ENCODE data around the gene ITGA5. TPM values are rescaled to one million over a fixed set of nuclear protein-coding genes. Genes with fewer than 3 reads are reported as not detected.

Gene ITGA5
- total and polyA plus RNA-seq, 10 donors: 7.0 to 44.9 (median 28.2) TPM

GRCh38 chr12:54378796-54379397 lies 40.2 kb downstream of the ITGA5 start:
- peaks cover 2 to 69% (median 20%) of the 10 kb centered on the region in 6 donors for H3K4me1 ChIP-seq
- DNase-seq: peak; percentile 81
- no peaks in the 10 kb centered on the region for H3K9me3 ChIP-seq
- 47 to 61% (median 57%) methylated on average over 33 to 49 of the region's 49 CpGs for WGBS, 5 donors
- no peak for TF ChIP-seq POLR2AphosphoS5 (IDR thresholded peaks at IDR 0.05)
- TF ChIP-seq POLR2A (IDR thresholded peaks at IDR 0.05): no peak
- no peak for TF ChIP-seq CTCF (IDR thresholded peaks at IDR 0.05 in 8 of 11, conservative IDR thresholded peaks at IDR 0.05 in 3 of 11)
- H3K27ac ChIP-seq: peak overlapping the region in 4 of 8 donors; percentile 12 to 52 (median 24)
- H3K4me3 ChIP-seq: peak overlapping the region in 6 of 8 donors; percentile 23 to 65 (median 32)
- H3K27me3 ChIP-seq (replicated peaks in 1 of 7): no peaks in the 10 kb centered on the region
- peaks cover 0 to under 1% (median 0%) of the 10 kb centered on the region in 6 donors for H3K36me3 ChIP-seq
- intact Hi-C loops (cut with DNase I; ENCODE audit: low total_unique reads): no loop called here

GRCh38 chr12:54377797-54378515 lies 41.1 kb downstream of the ITGA5 start:
- no peak overlapping the region for H3K27ac ChIP-seq
- no peaks in the 10 kb centered on the region for H3K27me3 ChIP-seq (replicated peaks in 1 of 7)
- H3K4me3 ChIP-seq: no peak overlapping the region
- 78 to 93% (median 83%) methylated on average over 5 to 6 of the region's 6 CpGs for WGBS, 5 donors
- intact Hi-C loops (cut with DNase I; ENCODE audit: low total_unique reads): no loop called here
- no peaks in the 10 kb centered on the region for H3K9me3 ChIP-seq
- peaks cover 0 to 60% (median 17%) of the 10 kb centered on the region in 6 donors for H3K4me1 ChIP-seq
- H3K36me3 ChIP-seq: peaks cover 0 to 9% (median 0%) of the 10 kb centered on the region in 6 donors
- DNase-seq: no peak
- TF ChIP-seq CTCF (IDR thresholded peaks at IDR 0.05 in 8 of 11, conservative IDR thresholded peaks at IDR 0.05 in 3 of 11) (no peak), POLR2A (IDR thresholded peaks at IDR 0.05) (no peak), POLR2AphosphoS5 (IDR thresholded peaks at IDR 0.05) (no peak)

GRCh38 chr12:54377007-54377406 lies 42.1 kb downstream of the ITGA5 start:
- intact Hi-C loops (cut with DNase I; ENCODE audit: low total_unique reads): no loop called here
- 71 to 89% (median 80%) methylated on average over 2 of the region's 2 CpGs for WGBS, 5 donors
- DNase-seq: no peak
- no peaks in the 10 kb centered on the region for H3K9me3 ChIP-seq
- no peak for TF ChIP-seq CTCF (IDR thresholded peaks at IDR 0.05 in 8 of 11, conservative IDR thresholded peaks at IDR 0.05 in 3 of 11)
- TF ChIP-seq POLR2AphosphoS5 (IDR thresholded peaks at IDR 0.05): no peak
- no peak for TF ChIP-seq POLR2A (IDR thresholded peaks at IDR 0.05)
- H3K4me1 ChIP-seq: peaks cover under 1 to 60% (median 20%) of the 10 kb centered on the region in 6 donors
- no peaks in the 10 kb centered on the region for H3K27me3 ChIP-seq (replicated peaks in 1 of 7)
- peaks cover 0 to 16% (median 0%) of the 10 kb centered on the region in 6 donors for H3K36me3 ChIP-seq
- no peak overlapping the region for H3K4me3 ChIP-seq
- H3K27ac ChIP-seq: no peak overlapping the region

GRCh38 chr12:54376596-54376995 lies 42.5 kb downstream of the ITGA5 start:
- no peaks in the 10 kb centered on the region for H3K9me3 ChIP-seq
- TF ChIP-seq POLR2AphosphoS5 (IDR thresholded peaks at IDR 0.05) (no peak), POLR2A (IDR thresholded peaks at IDR 0.05) (no peak), CTCF (IDR thresholded peaks at IDR 0.05 in 8 of 11, conservative IDR thresholded peaks at IDR 0.05 in 3 of 11) (no peak)
- H3K4me1 ChIP-seq: peaks cover 5 to 61% (median 23%) of the 10 kb centered on the region in 6 donors
- 76 to 93% (median 85%) methylated on average over 4 of the region's 4 CpGs for WGBS, 5 donors
- no peak for DNase-seq
- peaks cover 0 to 20% (median 0%) of the 10 kb centered on the region in 6 donors for H3K36me3 ChIP-seq
- no peak overlapping the region for H3K4me3 ChIP-seq
- no peaks in the 10 kb centered on the region for H3K27me3 ChIP-seq (replicated peaks in 1 of 7)
- no peak overlapping the region for H3K27ac ChIP-seq
- intact Hi-C loops (cut with DNase I; ENCODE audit: low total_unique reads): no loop called here

Data from spleen (tissue), 11 donors.